ENCODE measurements around the gene SGK2.
"Not testable (repeated sequence)": the region's sequence is repeated elsewhere in the genome, so short reads cannot be mapped to it uniquely, and the experiment has no call there.

SGK2 gene

GRCh38 chr20:43563991-43564390, 5.2 kb downstream of the SGK2 start:
- DNase-seq (ENCODE audit: low spot score) = no peak

DNA sequence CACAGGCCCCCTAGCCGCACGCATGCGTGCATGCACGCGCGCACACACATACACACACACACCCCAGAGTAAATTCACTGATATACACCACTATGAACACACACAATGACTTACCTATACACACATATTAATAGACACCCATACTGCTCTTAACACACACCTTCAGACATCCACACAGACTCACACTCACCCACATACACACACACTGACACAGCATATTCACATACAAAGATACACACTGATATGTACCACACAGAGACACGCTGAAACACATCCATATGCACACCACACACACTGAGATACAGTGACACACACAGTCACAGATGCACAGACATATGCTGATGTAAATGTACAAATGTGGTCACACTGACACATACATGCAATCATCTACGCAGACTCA, 5.6 kb downstream of the SGK2 start:
- DNase-seq (ENCODE audit: low spot score) = no peak

DNA sequence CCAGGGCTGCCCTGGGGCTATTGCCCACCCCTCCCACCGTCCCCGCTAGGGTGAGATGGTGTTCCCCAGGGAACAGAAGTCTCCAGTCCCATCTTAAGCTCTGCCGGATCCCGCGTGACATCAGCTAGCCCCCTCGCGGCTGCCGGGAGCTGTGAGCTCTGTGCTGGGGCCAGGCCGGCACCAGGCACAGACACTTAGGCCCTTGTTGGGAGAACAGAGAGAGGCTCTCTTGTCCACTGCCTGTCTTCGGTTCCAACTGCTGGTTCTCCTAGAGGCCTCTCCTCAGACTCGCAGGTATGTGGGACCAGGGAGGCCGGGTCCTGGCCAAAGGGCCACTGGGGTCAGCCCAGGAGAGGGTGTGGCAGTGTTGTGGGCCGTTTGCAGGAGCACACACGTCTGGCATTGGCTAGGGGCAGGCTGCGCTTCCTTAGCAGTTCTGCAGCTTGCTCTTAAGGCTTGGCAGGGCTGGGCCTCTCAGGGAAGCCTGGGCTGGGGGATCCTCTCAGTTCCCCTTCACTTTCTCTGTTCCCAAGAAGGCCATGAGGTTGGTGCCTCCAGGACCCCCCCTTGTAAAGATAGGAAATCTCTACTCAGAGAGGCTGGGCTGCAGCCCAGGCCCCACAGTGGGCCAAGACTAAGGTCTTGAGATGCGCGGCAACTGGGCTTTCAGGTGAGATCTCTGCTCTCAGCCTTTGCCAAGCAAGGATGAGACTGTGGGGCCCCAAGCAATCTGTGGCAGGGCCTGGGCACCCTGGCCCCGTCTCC, 6.3 kb downstream of the SGK2 start:
- DNase-seq (ENCODE audit: low spot score) = no peak

- DNase-seq (ENCODE audit: low spot score) = no peak
These were observed 6.9 kb downstream of the SGK2 start for GRCh38 chr20:43565758-43566104.

DNA sequence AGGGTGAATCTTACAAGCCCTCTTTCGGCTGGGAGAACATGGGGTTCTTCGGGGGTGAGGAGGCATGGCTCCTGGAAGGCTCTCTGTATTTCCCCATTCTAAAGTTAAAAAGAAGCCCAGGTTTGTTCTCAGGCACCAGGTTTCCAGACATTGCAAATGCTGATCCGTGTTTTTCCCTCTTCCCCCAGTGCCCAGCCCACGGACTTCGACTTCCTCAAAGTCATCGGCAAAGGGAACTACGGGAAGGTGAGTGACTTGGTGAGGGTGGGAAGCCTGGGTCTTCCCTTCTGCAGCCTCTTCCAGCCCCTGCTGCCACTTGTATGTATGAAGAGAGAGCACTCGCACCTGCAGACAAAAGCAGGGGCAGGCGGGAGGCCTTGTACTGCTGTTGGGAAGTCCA, 8.7 kb downstream of the SGK2 start:
- no peak for DNase-seq (ENCODE audit: low spot score)

DNA sequence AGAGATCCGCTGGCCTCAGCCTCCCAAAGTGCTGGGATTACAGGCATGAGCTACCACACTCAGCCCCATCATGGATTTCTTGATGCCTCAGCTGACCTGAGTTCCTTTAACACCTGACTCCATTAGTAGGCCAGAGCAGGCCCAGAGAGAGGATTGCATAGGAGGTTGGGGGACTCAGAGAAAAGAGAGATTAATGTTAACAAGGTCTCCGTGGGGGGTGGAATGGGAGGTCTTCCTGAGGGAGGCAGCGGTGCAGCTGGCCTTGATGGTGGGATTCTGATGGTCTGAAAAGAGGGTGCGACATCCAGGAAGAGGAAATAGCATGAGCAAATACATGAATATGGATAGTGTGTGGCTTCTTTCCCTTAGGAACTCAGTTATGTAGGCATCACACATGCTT, 9.9 kb downstream of the SGK2 start:
- DNase-seq (ENCODE audit: low spot score) = no peak

- no peak for DNase-seq (ENCODE audit: low spot score)
These were observed 10.5 kb downstream of the SGK2 start for GRCh38 chr20:43569282-43569681.

- no peak for DNase-seq (ENCODE audit: low spot score)
These were observed 11.7 kb downstream of the SGK2 start for GRCh38 chr20:43570496-43570895.

DNA sequence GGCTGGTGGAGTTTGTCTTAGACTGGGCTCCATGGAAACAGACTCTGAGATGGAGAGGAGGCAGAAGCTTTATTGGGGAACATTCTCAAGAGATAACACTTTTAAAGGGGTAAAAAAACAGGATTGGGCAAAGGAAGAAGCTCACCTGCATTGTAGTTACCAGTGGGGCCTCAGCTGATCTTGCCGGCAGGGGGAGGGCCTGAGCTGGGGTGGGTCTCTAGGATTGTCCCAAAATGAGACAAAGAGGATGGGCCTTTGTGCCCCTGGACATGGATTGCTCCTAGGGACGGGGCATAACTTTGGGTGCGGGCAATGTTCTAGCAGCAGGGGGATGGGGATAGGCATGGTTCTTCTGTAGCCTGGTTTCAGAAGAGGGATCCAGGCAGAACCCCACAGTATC, 12.5 kb downstream of the SGK2 start:
- no peak for DNase-seq (ENCODE audit: low spot score)

- DNase-seq (ENCODE audit: low spot score) = no peak
These were observed 12.9 kb downstream of the SGK2 start for GRCh38 chr20:43571771-43572170.

DNA sequence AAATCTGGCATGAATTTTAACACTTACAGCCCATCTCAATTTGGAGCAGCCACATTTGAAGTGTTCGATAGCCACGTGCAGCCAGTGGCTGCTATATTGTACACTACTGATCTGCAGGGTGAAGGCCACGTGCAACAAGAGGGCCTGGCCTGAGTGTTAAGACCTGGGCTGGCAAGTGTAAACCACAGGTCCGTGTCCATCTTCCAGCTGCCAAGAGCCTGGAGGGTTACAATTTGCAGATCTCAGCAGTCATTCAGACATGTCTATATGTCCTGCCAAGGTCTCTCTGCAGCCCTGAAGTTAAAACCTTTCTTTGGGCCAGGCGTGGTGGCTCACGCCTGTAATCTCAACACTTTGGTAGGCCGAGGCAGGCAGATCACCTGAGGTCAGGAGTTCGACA, 14.1 kb downstream of the SGK2 start:
- no peak for DNase-seq (ENCODE audit: low spot score)

DNA sequence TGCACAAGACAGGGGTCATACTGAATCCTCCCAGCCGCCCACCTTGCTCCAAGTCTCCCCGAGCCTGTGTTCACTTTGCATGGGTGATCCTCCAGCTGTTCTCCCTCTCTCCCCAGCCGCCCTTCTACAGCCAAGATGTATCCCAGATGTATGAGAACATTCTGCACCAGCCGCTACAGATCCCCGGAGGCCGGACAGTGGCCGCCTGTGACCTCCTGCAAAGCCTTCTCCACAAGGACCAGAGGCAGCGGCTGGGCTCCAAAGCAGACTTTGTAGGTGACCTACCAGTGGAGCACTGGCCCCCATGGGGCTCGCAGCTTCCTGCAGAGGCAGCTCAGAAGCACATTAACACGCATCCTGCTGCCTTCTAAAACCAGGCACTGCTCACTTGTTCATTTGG, 17.3 kb downstream of the SGK2 start:
- DNase-seq (ENCODE audit: low spot score) = no peak

- no peak for DNase-seq (ENCODE audit: low spot score)
These were observed 21.3 kb downstream of the SGK2 start for GRCh38 chr20:43579861-43580793.

- DNase-seq (ENCODE audit: low spot score) = no peak
These were observed 24.5 kb downstream of the SGK2 start for GRCh38 chr20:43583133-43583864.

DNA sequence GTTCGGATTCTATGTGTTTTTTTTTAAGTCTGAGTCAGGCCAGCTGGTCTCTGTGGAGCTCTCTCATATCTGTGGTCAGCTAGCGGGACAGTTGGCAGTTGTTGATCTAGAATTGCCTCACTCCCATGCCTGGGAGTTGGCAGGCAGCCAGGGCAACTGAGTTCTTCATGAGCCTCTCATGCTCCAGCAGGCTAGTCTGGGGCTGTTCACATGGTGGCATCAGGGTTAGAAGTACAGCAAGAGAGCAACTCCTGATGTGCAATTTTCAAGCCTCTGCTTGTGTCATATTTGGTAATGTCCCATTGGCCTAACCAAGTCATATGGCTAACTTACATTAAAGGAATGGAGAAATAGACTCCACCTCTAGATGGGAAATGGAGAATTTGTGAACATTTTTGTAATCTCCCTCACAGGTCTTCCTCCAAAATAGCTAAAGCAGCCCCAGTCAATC, 25.2 kb downstream of the SGK2 start:
- peak; percentile 90 for DNase-seq (ENCODE audit: low spot score)

GRCh38 chr20:43584448-43585136, 25.8 kb downstream of the SGK2 start:
- peak; percentile 67 for DNase-seq (ENCODE audit: low spot score)

DNA sequence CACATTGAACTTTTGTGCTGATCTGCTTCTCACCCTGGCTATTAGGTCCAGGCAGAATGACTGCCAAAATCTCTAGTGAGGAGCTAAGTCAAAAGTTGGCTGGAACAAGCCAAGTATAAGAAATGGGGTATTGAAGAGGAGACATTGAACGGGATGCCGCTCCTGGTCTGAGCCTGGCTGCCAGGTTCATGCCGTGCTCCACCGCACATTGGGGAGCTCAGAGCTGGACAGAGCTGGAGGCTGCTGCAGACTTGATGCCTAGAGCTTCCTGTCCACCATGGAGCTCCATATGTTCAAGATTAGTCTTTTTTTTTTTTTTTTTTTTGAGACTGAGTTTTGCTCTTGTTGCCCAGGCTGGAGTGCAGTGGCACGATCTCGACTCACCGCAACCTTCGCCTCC, 27.8 kb downstream of the SGK2 start:
- DNase-seq (ENCODE audit: low spot score) = no peak

DNA sequence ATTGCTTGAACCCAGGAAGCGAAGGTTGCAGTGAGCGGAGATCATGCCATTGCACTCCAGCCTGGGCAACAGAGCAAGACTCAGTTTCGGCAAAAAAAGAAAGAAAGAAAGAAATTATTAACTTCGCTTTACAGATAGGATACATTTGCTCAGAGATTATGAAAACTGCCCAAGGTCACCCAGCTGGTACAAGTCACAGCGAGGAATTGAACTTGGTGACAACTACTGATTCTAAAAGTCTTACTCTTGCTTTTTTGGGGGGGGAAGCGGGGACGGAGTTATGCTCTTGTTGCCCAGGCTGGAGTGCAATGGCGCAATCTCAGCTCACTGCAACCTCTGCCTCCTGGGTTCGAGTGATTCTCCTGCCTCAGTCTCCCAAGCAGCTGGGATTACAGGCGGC, 29.7 kb downstream of the SGK2 start:
- not testable (repeated sequence) for DNase-seq (ENCODE audit: low spot score)

GRCh38 chr20:43590036-43590391, 31.2 kb downstream of the SGK2 start:
- no peak for DNase-seq (ENCODE audit: low spot score)

DNA sequence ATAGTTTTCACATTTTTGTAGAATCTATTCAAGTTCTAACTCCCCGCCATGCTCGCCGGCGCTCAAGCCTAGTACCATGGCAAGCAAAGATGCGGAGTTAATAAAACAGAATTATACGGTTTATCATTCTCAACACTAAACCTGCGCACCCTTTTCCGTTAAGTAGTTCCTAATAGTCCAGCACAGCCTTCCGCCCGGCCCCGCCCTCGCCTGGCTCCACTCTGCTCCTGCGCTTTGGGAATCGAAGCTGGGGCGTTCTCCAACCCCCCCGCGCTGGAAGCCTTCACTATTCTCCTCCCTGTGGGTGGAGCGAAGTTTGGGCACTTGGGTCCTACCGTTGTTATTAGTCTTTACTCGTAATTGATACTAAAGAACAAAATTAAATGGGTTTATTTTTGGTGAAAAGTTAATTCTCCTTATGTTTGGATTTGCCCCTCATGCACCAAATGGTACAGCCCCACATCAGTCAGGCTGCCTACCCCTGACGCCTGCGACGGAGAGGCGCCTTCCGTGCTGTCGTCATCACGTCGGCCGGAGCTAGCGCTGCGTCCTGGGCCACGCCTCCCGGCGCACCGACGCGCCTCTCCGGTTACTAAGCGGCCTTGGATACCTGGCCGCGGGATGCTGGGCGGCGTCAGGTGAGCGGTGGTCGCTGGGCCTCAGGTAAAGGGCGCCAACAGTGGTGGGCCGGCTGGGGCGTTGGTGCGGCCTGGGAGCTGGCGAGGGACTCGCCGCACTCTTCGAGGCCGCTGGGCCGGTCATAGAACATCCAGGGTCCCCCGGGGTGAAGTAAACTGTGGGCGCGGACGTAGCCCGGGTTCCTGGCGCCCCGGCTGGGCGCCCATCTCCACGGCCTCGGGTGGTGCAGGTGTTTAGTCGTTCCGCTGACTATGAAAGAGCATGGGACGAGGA, 31.8 kb downstream of the SGK2 start, which contains the start of gene IFT52:
Gene IFT52, plus strand, starts transcription at position 546 of the 912 bp plus-strand sequence. CDS start 3,762 bp downstream, outside the sequence.
- DNase-seq (ENCODE audit: low spot score) = peak; percentile 94

- DNase-seq (ENCODE audit: low spot score) = not testable (repeated sequence)
These were observed 43.1 kb downstream of the SGK2 start for GRCh38 chr20:43601960-43602359.
